ENCODE data around the gene TTN.

- no peak for TF ChIP-seq POLR2A (IDR thresholded peaks at IDR 0.05)
- no peak for TF ChIP-seq CTCF (IDR thresholded peaks at IDR 0.05)
- TF ChIP-seq EP300 (IDR thresholded peaks at IDR 0.05) = no peak
Observed at GRCh38 chr2:178530625-178531142, 276.5 kb downstream of the TTN start.

All from ovary (tissue), 3 donors.